Esophagus squamous epithelium (tissue), 4 donors: ENCODE measurements around the gene ANKRD11.

Source experiments
- CTCF ChIP-seq, 6 experiments: fragments of 450-650 bp in 4 of 6; fragments of 200-600 bp in 2 of 6; sonication (generic) in 2 of 6; IDR thresholded peaks; one replicate each; pipeline ENCODE4 v1.5.1; 2016 to 2019; ENCODE audit warnings: antibody characterized with exemption in 6 of 6, mild to moderate bottlenecking in 4 of 6, moderate library complexity in 4 of 6
- POLR2A ChIP-seq, 4 donors: fragments of 450-650 bp; IDR thresholded peaks; one replicate each; pipeline ENCODE4 v1.6.1; 2017; ENCODE audit warnings: antibody characterized with exemption in 4 of 4, mild to moderate bottlenecking in 4 of 4, moderate library complexity in 3 of 4

GRCh38 chr16:89531821-89532526 is 41.6 kb upstream of the ANKRD11 start:
- TF ChIP-seq CTCF (IDR thresholded peaks at IDR 0.05) (no peak), POLR2A (IDR thresholded peaks at IDR 0.05) (no peak)
